ENCODE data around the gene ORM2. TPM values are rescaled to one million over a fixed set of nuclear protein-coding genes. Genes with fewer than 3 reads are reported as not detected.
A peak's percentile ranks its signal among the peaks of the same experiment; 100 is the strongest.

The ORM2 gene
- total and polyA plus RNA-seq, 2 of the 13 experiments (the other 11 are each of a cell fraction or from before 2014, with no cell fraction given), result 565 to 824 TPM

DNA sequence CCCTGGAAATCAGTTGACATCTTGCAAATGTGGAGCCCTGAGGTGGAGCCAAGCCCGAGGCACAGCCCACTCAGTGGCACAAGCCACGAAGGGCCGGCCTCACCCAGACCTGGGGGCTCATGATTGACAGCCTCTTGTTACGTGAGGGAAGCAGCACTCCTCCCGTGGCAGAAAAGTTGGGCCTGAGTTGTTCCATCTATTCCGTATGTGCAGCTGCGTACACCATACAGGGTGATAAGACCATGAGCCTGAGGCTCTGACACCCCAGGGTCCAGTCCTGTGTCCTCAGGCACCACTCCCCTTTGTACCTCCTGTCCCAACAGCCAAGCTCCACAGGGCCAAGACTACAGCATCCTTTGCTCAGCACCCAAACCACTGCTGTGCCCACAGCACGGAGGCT, 1.9 kb upstream of the ORM2 start (continued):
- TF ChIP-seq, protein P1, sequence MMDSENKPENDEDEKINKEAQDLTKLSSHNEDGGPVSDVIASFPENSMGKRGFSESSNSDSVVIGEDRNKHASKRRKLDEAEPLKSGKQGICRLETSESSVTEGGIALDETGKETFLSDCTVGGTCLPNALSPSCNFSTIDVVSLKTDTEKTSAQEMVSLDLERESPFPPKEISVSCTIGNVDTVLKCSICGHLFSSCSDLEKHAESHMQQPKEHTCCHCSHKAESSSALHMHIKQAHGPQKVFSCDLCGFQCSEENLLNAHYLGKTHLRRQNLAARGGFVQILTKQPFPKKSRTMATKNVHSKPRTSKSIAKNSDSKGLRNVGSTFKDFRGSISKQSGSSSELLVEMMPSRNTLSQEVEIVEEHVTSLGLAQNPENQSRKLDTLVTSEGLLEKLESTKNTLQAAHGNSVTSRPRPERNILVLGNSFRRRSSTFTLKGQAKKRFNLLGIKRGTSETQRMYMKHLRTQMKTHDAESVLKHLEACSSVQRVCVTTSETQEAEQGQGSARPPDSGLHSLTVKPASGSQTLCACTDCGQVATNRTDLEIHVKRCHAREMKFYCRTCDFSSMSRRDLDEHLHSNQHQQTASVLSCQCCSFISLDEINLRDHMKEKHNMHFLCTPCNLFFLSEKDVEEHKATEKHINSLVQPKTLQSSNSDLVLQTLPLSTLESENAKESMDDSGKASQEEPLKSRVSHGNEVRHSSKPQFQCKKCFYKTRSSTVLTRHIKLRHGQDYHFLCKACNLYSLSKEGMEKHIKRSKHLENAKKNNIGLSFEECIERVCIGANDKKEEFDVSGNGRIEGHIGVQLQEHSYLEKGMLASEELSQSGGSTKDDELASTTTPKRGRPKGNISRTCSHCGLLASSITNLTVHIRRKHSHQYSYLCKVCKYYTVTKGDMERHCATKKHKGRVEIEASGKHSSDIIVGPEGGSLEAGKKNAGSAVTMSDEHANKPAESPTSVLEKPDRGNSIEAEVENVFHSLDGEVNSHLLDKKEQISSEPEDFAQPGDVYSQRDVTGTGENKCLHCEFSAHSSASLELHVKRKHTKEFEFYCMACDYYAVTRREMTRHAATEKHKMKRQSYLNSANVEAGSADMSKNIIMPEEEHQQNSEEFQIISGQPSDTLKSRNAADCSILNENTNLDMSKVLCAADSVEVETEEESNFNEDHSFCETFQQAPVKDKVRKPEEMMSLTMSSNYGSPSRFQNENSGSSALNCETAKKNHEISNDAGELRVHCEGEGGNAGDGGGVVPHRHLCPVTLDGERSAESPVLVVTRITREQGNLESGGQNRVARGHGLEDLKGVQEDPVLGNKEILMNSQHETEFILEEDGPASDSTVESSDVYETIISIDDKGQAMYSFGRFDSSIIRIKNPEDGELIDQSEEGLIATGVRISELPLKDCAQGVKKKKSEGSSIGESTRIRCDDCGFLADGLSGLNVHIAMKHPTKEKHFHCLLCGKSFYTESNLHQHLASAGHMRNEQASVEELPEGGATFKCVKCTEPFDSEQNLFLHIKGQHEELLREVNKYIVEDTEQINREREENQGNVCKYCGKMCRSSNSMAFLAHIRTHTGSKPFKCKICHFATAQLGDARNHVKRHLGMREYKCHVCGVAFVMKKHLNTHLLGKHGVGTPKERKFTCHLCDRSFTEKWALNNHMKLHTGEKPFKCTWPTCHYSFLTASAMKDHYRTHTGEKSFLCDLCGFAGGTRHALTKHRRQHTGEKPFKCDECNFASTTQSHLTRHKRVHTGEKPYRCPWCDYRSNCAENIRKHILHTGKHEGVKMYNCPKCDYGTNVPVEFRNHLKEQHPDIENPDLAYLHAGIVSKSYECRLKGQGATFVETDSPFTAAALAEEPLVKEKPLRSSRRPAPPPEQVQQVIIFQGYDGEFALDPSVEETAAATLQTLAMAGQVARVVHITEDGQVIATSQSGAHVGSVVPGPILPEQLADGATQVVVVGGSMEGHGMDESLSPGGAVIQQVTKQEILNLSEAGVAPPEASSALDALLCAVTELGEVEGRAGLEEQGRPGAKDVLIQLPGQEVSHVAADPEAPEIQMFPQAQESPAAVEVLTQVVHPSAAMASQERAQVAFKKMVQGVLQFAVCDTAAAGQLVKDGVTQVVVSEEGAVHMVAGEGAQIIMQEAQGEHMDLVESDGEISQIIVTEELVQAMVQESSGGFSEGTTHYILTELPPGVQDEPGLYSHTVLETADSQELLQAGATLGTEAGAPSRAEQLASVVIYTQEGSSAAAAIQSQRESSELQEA (CRISPR knock-in tag; IDR thresholded peaks at IDR 0.05; ENCODE audit: not compliant biosample characterization), result no peak
- TF ChIP-seq, protein P2, sequence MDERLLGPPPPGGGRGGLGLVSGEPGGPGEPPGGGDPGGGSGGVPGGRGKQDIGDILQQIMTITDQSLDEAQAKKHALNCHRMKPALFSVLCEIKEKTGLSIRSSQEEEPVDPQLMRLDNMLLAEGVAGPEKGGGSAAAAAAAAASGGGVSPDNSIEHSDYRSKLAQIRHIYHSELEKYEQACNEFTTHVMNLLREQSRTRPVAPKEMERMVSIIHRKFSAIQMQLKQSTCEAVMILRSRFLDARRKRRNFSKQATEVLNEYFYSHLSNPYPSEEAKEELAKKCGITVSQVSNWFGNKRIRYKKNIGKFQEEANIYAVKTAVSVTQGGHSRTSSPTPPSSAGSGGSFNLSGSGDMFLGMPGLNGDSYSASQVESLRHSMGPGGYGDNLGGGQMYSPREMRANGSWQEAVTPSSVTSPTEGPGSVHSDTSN (CRISPR knock-in tag; IDR thresholded peaks at IDR 0.05), result 0 out of 2 replicates have a peak, but pooled peaks have one; percentile 15
- TF ChIP-seq, protein P3, sequence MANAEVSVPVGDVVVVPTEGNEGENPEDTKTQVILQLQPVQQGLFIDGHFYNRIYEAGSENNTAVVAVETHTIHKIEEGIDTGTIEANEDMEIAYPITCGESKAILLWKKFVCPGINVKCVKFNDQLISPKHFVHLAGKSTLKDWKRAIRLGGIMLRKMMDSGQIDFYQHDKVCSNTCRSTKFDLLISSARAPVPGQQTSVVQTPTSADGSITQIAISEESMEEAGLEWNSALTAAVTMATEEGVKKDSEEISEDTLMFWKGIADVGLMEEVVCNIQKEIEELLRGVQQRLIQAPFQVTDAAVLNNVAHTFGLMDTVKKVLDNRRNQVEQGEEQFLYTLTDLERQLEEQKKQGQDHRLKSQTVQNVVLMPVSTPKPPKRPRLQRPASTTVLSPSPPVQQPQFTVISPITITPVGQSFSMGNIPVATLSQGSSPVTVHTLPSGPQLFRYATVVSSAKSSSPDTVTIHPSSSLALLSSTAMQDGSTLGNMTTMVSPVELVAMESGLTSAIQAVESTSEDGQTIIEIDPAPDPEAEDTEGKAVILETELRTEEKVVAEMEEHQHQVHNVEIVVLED (CRISPR knock-in tag; IDR thresholded peaks at IDR 0.05; ENCODE audit: borderline replicate concordance), result no peak
- TF ChIP-seq, protein P4, sequence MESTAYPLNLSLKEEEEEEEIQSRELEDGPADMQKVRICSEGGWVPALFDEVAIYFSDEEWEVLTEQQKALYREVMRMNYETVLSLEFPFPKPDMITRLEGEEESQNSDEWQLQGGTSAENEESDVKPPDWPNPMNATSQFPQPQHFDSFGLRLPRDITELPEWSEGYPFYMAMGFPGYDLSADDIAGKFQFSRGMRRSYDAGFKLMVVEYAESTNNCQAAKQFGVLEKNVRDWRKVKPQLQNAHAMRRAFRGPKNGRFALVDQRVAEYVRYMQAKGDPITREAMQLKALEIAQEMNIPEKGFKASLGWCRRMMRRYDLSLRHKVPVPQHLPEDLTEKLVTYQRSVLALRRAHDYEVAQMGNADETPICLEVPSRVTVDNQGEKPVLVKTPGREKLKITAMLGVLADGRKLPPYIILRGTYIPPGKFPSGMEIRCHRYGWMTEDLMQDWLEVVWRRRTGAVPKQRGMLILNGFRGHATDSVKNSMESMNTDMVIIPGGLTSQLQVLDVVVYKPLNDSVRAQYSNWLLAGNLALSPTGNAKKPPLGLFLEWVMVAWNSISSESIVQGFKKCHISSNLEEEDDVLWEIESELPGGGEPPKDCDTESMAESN (CRISPR knock-in tag; conservative IDR thresholded peaks at IDR 0.05), result no peak
- TF ChIP-seq, protein P5, sequence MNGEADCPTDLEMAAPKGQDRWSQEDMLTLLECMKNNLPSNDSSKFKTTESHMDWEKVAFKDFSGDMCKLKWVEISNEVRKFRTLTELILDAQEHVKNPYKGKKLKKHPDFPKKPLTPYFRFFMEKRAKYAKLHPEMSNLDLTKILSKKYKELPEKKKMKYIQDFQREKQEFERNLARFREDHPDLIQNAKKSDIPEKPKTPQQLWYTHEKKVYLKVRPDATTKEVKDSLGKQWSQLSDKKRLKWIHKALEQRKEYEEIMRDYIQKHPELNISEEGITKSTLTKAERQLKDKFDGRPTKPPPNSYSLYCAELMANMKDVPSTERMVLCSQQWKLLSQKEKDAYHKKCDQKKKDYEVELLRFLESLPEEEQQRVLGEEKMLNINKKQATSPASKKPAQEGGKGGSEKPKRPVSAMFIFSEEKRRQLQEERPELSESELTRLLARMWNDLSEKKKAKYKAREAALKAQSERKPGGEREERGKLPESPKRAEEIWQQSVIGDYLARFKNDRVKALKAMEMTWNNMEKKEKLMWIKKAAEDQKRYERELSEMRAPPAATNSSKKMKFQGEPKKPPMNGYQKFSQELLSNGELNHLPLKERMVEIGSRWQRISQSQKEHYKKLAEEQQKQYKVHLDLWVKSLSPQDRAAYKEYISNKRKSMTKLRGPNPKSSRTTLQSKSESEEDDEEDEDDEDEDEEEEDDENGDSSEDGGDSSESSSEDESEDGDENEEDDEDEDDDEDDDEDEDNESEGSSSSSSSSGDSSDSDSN (CRISPR knock-in tag; IDR thresholded peaks at IDR 0.05), result no peak
- no peak for TF ChIP-seq ZNF572 (CRISPR knock-in tag; IDR thresholded peaks at IDR 0.05)

Measured in HepG2 (cell line).